ENCODE data around the gene NDUFS8. TPM values are rescaled to one million over a fixed set of nuclear protein-coding genes. Genes with fewer than 3 reads are reported as not detected.

The NDUFS8 gene
- total RNA-seq, 1 experiment from 2014 or later = 221 TPM

DNA sequence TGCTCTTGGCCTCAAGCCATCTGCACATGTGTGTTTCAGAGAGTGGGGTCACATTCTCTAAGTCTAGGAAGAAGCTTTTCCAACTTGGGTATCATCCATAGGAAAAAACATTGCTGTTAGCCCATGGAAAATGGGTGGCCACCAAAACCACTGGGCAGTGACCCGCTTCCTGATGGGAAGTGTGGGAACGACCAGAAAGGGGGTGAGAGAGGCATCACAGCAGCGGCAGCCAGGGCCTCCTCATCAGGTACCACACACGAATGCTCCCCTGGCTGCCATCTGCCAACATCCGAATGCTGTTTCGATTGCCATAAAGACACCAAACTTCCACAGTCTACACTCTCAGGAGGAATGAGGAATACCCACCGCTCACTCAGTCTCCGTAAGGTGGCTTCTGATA lies 50.4 kb downstream of the NDUFS8 start:
- H3K27me3 Mint-ChIP-seq (ENCODE audit: low read depth) = no peaks in the 10 kb centered on the region
- ChIA-PET POLR2A (no interaction called here), CTCF (no interaction called here)
- H3K4me3 Mint-ChIP-seq = no peak overlapping the region
- peaks cover 3% of the 10 kb centered on the region; the same call in 1 of the 2 replicates for H3K4me1 Mint-ChIP-seq
- peak overlapping the region; percentile 81; the same call in 1 of the 2 replicates for H3K27ac Mint-ChIP-seq
- no peaks in the 10 kb centered on the region for H3K9me3 Mint-ChIP-seq
- no peak for ATAC-seq
- peaks cover 26% of the 10 kb centered on the region for H3K36me3 Mint-ChIP-seq
- no peak for TF ChIP-seq ZNF263 (CRISPR knock-in tag; IDR thresholded peaks at IDR 0.05; ENCODE audit: low read depth)
- no peak for TF ChIP-seq ATF1 (CRISPR knock-in tag; IDR thresholded peaks at IDR 0.05)
- TF ChIP-seq, protein P1, sequence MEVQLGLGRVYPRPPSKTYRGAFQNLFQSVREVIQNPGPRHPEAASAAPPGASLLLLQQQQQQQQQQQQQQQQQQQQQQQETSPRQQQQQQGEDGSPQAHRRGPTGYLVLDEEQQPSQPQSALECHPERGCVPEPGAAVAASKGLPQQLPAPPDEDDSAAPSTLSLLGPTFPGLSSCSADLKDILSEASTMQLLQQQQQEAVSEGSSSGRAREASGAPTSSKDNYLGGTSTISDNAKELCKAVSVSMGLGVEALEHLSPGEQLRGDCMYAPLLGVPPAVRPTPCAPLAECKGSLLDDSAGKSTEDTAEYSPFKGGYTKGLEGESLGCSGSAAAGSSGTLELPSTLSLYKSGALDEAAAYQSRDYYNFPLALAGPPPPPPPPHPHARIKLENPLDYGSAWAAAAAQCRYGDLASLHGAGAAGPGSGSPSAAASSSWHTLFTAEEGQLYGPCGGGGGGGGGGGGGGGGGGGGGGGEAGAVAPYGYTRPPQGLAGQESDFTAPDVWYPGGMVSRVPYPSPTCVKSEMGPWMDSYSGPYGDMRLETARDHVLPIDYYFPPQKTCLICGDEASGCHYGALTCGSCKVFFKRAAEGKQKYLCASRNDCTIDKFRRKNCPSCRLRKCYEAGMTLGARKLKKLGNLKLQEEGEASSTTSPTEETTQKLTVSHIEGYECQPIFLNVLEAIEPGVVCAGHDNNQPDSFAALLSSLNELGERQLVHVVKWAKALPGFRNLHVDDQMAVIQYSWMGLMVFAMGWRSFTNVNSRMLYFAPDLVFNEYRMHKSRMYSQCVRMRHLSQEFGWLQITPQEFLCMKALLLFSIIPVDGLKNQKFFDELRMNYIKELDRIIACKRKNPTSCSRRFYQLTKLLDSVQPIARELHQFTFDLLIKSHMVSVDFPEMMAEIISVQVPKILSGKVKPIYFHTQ (CRISPR knock-in tag; IDR thresholded peaks at IDR 0.05) = no peak
- TF ChIP-seq, protein P2, sequence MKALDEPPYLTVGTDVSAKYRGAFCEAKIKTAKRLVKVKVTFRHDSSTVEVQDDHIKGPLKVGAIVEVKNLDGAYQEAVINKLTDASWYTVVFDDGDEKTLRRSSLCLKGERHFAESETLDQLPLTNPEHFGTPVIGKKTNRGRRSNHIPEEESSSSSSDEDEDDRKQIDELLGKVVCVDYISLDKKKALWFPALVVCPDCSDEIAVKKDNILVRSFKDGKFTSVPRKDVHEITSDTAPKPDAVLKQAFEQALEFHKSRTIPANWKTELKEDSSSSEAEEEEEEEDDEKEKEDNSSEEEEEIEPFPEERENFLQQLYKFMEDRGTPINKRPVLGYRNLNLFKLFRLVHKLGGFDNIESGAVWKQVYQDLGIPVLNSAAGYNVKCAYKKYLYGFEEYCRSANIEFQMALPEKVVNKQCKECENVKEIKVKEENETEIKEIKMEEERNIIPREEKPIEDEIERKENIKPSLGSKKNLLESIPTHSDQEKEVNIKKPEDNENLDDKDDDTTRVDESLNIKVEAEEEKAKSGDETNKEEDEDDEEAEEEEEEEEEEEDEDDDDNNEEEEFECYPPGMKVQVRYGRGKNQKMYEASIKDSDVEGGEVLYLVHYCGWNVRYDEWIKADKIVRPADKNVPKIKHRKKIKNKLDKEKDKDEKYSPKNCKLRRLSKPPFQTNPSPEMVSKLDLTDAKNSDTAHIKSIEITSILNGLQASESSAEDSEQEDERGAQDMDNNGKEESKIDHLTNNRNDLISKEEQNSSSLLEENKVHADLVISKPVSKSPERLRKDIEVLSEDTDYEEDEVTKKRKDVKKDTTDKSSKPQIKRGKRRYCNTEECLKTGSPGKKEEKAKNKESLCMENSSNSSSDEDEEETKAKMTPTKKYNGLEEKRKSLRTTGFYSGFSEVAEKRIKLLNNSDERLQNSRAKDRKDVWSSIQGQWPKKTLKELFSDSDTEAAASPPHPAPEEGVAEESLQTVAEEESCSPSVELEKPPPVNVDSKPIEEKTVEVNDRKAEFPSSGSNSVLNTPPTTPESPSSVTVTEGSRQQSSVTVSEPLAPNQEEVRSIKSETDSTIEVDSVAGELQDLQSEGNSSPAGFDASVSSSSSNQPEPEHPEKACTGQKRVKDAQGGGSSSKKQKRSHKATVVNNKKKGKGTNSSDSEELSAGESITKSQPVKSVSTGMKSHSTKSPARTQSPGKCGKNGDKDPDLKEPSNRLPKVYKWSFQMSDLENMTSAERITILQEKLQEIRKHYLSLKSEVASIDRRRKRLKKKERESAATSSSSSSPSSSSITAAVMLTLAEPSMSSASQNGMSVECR (CRISPR knock-in tag; IDR thresholded peaks at IDR 0.05; ENCODE audit: borderline replicate concordance) = no peak
- no peak for TF ChIP-seq ZNF423 (CRISPR knock-in tag; IDR thresholded peaks at IDR 0.05)
- no peak for TF ChIP-seq ZNF671 (CRISPR knock-in tag; IDR thresholded peaks at IDR 0.05)
- TF ChIP-seq RORB (CRISPR knock-in tag; IDR thresholded peaks at IDR 0.05) = no peak
- no peak for TF ChIP-seq ZBTB21 (CRISPR knock-in tag; IDR thresholded peaks at IDR 0.05; ENCODE audit: borderline replicate concordance)
- DNase-seq (ENCODE audit: low spot score) = no peak

DNA sequence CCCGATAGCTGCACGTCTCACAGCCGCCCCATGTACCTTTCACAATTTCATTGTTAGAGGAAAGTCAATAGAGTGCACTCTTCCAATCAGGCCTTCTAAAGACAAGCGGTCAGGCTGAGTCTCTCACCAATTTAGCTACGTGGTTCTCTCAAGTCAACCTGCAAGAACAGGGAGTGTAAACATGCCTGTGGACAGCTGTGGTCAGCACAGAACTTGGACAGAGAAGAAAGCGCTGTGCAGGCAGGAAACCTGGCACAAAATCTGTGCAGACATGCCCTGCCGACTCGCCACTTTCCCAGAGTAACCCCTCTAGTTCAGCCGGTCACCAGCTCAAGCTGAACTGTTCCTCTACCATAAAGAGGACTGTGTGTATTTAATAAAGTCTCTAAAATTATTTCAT lies 51.2 kb downstream of the NDUFS8 start:
- ChIA-PET CTCF (no interaction called here), POLR2A (no interaction called here)
- Mint-ChIP-seq H3K4me3 (no peak overlapping the region), H3K27ac (peak overlapping the region; percentile 58; the same call in 1 of the 2 replicates), H3K36me3 (peaks cover 26% of the 10 kb centered on the region), H3K27me3 (ENCODE audit: low read depth) (no peaks in the 10 kb centered on the region), H3K4me1 (peaks cover 3% of the 10 kb centered on the region; the same call in 1 of the 2 replicates), H3K9me3 (no peaks in the 10 kb centered on the region)
- ATAC-seq (no peak), DNase-seq (ENCODE audit: low spot score) (no peak)
- TF ChIP-seq RORB (CRISPR knock-in tag; IDR thresholded peaks at IDR 0.05) (no peak), ETV6 (CRISPR knock-in tag; IDR thresholded peaks at IDR 0.05) (no peak), GTF2I (CRISPR knock-in tag; conservative IDR thresholded peaks at IDR 0.05) (no peak), ZNF396 (CRISPR knock-in tag; IDR thresholded peaks at IDR 0.05; ENCODE audit: borderline replicate concordance) (no peak), GRHL2 (CRISPR knock-in tag; IDR thresholded peaks at IDR 0.05; ENCODE audit: insufficient replicate concordance, severe bottlenecking) (no peak), NR3C1 (CRISPR knock-in tag; conservative IDR thresholded peaks at IDR 0.05; ENCODE audit: low read depth) (no peak), ZNF416 (CRISPR knock-in tag; IDR thresholded peaks at IDR 0.05) (no peak), CBFB (CRISPR knock-in tag; IDR thresholded peaks at IDR 0.05; ENCODE audit: low read depth) (no peak)
- TF ChIP-seq, protein P3, sequence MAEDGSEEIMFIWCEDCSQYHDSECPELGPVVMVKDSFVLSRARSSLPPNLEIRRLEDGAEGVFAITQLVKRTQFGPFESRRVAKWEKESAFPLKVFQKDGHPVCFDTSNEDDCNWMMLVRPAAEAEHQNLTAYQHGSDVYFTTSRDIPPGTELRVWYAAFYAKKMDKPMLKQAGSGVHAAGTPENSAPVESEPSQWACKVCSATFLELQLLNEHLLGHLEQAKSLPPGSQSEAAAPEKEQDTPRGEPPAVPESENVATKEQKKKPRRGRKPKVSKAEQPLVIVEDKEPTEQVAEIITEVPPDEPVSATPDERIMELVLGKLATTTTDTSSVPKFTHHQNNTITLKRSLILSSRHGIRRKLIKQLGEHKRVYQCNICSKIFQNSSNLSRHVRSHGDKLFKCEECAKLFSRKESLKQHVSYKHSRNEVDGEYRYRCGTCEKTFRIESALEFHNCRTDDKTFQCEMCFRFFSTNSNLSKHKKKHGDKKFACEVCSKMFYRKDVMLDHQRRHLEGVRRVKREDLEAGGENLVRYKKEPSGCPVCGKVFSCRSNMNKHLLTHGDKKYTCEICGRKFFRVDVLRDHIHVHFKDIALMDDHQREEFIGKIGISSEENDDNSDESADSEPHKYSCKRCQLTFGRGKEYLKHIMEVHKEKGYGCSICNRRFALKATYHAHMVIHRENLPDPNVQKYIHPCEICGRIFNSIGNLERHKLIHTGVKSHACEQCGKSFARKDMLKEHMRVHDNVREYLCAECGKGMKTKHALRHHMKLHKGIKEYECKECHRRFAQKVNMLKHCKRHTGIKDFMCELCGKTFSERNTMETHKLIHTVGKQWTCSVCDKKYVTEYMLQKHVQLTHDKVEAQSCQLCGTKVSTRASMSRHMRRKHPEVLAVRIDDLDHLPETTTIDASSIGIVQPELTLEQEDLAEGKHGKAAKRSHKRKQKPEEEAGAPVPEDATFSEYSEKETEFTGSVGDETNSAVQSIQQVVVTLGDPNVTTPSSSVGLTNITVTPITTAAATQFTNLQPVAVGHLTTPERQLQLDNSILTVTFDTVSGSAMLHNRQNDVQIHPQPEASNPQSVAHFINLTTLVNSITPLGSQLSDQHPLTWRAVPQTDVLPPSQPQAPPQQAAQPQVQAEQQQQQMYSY (CRISPR knock-in tag; IDR thresholded peaks at IDR 0.05) = no peak
- TF ChIP-seq, protein P4, sequence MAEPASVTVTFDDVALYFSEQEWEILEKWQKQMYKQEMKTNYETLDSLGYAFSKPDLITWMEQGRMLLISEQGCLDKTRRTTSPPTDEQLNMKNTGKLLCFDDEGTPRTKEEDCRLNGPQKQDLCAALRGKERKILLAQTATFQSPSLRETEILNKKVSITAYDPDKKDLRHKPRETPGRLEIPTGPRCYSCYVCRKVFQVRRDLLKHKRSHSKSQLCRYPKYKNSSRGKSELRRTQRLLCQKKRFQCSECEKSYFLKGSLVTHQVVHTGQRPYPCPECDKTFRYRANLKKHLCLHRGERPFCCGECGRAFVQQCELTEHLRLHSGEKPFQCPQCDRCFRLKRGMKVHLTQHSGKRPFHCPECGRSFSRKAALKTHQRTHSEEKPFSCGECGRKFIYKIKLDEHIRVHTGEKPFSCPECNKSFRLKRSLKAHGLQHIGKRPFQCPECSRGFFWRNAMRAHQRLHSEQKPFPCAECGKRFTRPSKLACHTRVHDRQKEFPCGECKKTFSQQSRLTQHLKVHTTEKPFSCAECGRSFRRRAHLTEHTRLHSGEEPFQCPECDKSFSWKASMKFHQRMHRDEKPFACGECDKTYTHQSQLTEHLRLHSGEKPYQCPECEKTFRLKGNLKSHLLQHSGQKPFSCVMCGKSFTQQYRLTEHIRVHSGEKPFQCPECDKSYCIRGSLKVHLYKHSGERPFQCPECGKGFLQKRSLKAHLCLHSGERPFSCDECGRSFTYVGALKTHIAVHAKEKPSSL (CRISPR knock-in tag; conservative IDR thresholded peaks at IDR 0.05) = no peak
- TF ChIP-seq, protein P5, sequence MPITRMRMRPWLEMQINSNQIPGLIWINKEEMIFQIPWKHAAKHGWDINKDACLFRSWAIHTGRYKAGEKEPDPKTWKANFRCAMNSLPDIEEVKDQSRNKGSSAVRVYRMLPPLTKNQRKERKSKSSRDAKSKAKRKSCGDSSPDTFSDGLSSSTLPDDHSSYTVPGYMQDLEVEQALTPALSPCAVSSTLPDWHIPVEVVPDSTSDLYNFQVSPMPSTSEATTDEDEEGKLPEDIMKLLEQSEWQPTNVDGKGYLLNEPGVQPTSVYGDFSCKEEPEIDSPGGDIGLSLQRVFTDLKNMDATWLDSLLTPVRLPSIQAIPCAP (CRISPR knock-in tag; IDR thresholded peaks at IDR 0.05) = no peak
- TF ChIP-seq, protein P6, sequence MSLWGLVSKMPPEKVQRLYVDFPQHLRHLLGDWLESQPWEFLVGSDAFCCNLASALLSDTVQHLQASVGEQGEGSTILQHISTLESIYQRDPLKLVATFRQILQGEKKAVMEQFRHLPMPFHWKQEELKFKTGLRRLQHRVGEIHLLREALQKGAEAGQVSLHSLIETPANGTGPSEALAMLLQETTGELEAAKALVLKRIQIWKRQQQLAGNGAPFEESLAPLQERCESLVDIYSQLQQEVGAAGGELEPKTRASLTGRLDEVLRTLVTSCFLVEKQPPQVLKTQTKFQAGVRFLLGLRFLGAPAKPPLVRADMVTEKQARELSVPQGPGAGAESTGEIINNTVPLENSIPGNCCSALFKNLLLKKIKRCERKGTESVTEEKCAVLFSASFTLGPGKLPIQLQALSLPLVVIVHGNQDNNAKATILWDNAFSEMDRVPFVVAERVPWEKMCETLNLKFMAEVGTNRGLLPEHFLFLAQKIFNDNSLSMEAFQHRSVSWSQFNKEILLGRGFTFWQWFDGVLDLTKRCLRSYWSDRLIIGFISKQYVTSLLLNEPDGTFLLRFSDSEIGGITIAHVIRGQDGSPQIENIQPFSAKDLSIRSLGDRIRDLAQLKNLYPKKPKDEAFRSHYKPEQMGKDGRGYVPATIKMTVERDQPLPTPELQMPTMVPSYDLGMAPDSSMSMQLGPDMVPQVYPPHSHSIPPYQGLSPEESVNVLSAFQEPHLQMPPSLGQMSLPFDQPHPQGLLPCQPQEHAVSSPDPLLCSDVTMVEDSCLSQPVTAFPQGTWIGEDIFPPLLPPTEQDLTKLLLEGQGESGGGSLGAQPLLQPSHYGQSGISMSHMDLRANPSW (CRISPR knock-in tag; conservative IDR thresholded peaks at IDR 0.05; ENCODE audit: low read depth) = no peak

Data from WTC11 (cell line).